ENCODE data around the gene IFT122. TPM values are rescaled to one million over a fixed set of nuclear protein-coding genes. Genes with fewer than 3 reads are reported as not detected.
"Not testable (repeated sequence)": the region's sequence is repeated elsewhere in the genome, so short reads cannot be mapped to it uniquely, and the experiment has no call there.

Gene IFT122
- total and polyA plus RNA-seq, 12 donors: 9.7 to 29.1 (median 16.8) TPM

GRCh38 chr3:129475863-129476262, 35.8 kb downstream of the IFT122 start:
- peaks cover 0 to 66% (median 38%) of the 10 kb centered on the region in 9 donors for H3K36me3 ChIP-seq
- intact Hi-C loops (cut with DNase I): loop anchor here in 1 of 10 donors (5.0 kb wide), 1 partner anchor 34 kb away; the partner anchor contains the start of gene IFT122

GRCh38 chr3:129476586-129476985, 36.6 kb downstream of the IFT122 start:
- no peak for DNase-seq
- no peaks in the 10 kb centered on the region for H3K9me3 ChIP-seq
- intact Hi-C loops (cut with DNase I): loop anchor here in 1 of 10 donors (5.0 kb wide), 1 partner anchor 34 kb away; the partner anchor contains the start of gene IFT122
- H3K36me3 ChIP-seq: peaks cover 0 to 59% (median 38%) of the 10 kb centered on the region in 9 donors
- no peak overlapping the region for H3K27ac ChIP-seq
- no peaks in the 10 kb centered on the region for H3K27me3 ChIP-seq
- TF ChIP-seq CTCF (IDR thresholded peaks at IDR 0.05): no peak
- WGBS, 2 donors: 95 to 97% methylated on average over 6 of the region's 6 CpGs
- no peak overlapping the region for H3K4me3 ChIP-seq
- H3K4me1 ChIP-seq: peaks cover under 1 to 13% (median 8%) of the 10 kb centered on the region in 9 donors
- ATAC-seq: no peak

More at GRCh38 chr3:129475863-129476262, 35.8 kb downstream of the IFT122 start:
- no peak for ATAC-seq
- no peak for TF ChIP-seq CTCF (IDR thresholded peaks at IDR 0.05)
- Histone ChIP-seq H3K9me3 (no peaks in the 10 kb centered on the region), H3K4me3 (no peak overlapping the region), H3K27me3 (no peaks in the 10 kb centered on the region), H3K27ac (no peak overlapping the region), H3K4me1 (peaks cover 0 to 6% (median 2%) of the 10 kb centered on the region in 9 donors)
- no peak for DNase-seq
- 96 to 99% methylated on average over 3 of the region's 3 CpGs for WGBS, 2 donors

DNA sequence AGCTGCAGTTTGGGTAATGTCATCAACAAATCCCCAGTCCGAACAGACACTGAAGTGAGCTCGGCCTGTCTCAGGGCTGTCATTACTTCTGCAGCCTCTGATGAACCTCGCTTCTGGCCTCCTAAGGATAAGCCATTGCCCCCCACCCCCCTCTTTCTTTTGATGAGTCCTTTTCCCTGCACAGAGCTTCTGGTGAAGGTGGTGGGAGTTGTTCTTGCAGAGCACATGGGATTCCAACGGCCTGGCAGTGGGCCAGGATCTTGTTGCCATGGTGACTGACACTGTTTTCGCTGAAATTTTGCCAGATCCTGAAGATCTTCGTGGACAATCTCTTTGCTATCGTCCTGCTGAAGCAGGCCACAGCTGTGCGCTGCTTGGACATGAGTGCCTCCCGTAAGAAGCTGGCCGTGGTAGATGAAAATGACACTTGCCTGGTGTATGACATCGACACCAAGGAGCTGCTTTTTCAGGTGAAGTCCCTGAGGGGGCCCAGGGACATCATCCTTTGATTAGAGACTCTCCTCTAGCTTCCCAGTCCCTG, 41.3 kb downstream of the IFT122 start:
- H3K36me3 ChIP-seq: peaks cover 0 to 74% (median 33%) of the 10 kb centered on the region in 9 donors
- 41 to 60% methylated on average over 6 to 8 of the region's 11 CpGs for WGBS, 2 donors
- DNase-seq: peak in 1 of 2 donors; percentile 67

DNA sequence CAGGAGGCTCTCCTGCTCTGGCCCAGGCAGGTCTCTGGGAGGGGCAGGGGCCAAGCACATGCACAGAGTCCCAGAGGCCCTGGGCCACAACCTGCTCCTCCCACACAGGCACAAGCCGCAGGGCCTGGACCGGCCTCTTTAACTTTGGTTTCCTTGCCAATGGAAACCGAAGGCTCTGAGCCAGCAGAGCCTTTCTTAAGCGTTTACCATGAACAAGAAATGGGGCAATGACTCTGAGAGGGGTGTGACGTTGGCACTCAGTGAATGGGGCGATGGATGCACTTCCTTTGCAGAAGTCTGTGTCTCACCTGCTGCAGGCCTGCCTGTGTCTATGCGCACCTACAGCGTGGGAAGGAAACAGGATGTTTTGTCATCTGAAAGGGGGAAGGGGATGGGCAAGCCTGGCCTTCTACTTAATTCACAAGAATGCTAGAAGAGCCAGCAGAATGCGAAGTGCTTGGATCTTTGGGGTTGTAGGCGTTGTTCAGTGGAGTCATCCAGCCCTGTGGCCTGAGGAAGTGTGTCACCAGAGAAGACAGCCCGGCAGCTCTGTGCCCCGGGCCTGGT, 41.8 kb downstream of the IFT122 start:
- Histone ChIP-seq H3K9me3 (no peaks in the 10 kb centered on the region), H3K27ac (peak overlapping the region; percentile 14 to 80 (median 72)), H3K4me1 (peaks cover 14 to 48% (median 39%) of the 10 kb centered on the region in 9 donors), H3K4me3 (no peak overlapping the region), H3K36me3 (peaks cover 0 to 69% (median 28%) of the 10 kb centered on the region in 9 donors), H3K27me3 (no peaks in the 10 kb centered on the region)
- intact Hi-C loops (cut with DNase I): loop anchor here in 5 of 10 donors (5.0 to 10.0 kb wide), 3 partner anchors 35 to 453 kb away; no protein-coding TSS in a partner anchor
- DNase-seq: peak in 1 of 2 donors; percentile 63
- 49 to 63% methylated on average over 12 of the region's 12 CpGs for WGBS, 2 donors
- peak; percentile 59 to 86 (median 74) for ATAC-seq
- TF ChIP-seq CTCF (IDR thresholded peaks at IDR 0.05): no peak

More for the DNA sequence above, 41.3 kb downstream of the IFT122 start:
- intact Hi-C loops (cut with DNase I): loop anchor here in 5 of 10 donors (5.0 to 10.0 kb wide), 3 partner anchors 34 to 454 kb away; no protein-coding TSS in a partner anchor
- H3K27ac ChIP-seq: peak overlapping the region in 9 of 10 donors; percentile 21 to 80 (median 73)
- H3K4me1 ChIP-seq: peaks cover 10 to 42% (median 34%) of the 10 kb centered on the region in 9 donors
- not testable (repeated sequence) for H3K4me3 ChIP-seq, H3K27me3 ChIP-seq, H3K9me3 ChIP-seq
- peak; percentile 14 to 50 (median 26) for ATAC-seq

Measured in heart right ventricle (tissue), 16 donors.